ENCODE results near the gene FAM200B.

DNA sequence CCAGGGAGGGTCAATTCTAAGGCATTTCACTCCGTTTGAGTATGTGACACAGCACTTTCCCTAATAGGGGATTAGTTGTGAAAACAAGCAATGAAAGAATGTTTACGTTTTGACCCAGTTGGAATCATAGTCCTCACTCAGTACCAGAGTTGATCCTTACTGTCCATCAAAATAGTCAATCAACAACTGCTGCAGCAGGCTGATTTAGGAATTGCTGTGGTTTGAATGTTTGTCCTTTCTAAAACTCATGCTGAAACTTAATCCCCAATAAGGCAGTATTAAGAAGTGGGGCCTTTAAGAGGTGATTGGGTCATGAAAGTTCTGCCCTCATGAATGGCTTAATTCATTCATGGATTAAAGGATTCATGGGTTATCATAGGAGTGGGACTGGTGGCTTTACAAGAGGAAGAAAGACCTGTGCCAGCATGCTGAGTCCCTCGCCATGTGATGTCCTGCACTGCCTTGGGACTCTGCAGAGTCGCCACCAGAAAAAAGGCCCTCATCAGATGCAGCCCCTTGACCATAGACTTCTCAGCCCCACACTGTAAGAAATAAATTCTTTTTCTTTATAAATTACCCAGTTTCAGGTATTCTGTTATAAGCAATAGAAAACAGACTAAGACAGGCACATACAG, 23.4 kb upstream of the FAM200B start:
- TF ChIP-seq, protein P1, sequence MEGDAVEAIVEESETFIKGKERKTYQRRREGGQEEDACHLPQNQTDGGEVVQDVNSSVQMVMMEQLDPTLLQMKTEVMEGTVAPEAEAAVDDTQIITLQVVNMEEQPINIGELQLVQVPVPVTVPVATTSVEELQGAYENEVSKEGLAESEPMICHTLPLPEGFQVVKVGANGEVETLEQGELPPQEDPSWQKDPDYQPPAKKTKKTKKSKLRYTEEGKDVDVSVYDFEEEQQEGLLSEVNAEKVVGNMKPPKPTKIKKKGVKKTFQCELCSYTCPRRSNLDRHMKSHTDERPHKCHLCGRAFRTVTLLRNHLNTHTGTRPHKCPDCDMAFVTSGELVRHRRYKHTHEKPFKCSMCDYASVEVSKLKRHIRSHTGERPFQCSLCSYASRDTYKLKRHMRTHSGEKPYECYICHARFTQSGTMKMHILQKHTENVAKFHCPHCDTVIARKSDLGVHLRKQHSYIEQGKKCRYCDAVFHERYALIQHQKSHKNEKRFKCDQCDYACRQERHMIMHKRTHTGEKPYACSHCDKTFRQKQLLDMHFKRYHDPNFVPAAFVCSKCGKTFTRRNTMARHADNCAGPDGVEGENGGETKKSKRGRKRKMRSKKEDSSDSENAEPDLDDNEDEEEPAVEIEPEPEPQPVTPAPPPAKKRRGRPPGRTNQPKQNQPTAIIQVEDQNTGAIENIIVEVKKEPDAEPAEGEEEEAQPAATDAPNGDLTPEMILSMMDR (IDR thresholded peaks at IDR 0.05; ENCODE audit: low read depth, low read length, poor library complexity, severe bottlenecking), result no peak
- no peak for TF ChIP-seq EZH2phosphoT487 (IDR thresholded peaks at IDR 0.05; ENCODE audit: borderline replicate concordance, low read length)
